Natural killer cell treated with Interleukin-12 subunit alpha and Interleukin-12 subunit beta and Interleukin-15 and Interleukin-18, amount 100 ng/mL, for 72 hours (primary cell): Measurements from ENCODE around the gene TPST2. TPM values are rescaled to one million over a fixed set of nuclear protein-coding genes. Genes with fewer than 3 reads are reported as not detected.
A peak's percentile ranks its signal among the peaks of the same experiment; 100 is the strongest.

Experiments used
- ATAC-seq, 2 donors: fragments of 150-1000 bp; cut with Tn5 transposase in 1 of 2; sonication (Bioruptor Pico), chemical (Tn5 transposase) in 1 of 2; 2 replicates each; pipeline ENCODE4 v1.10.0; 2021
- DNase-seq: peaks from one replicate; pipeline ENCODE4 v3.0.0; 2022; ENCODE audit warnings: low spot score
- H3K27ac Mint-ChIP-seq, 2 donors: 1 replicate in 1 of 2; 2 replicates in 1 of 2; pipeline ENCODE4 v1.8.0; 2022; ENCODE audit warnings: mixed read lengths in 2 of 2, mild to moderate bottlenecking in 1 of 2, moderate library complexity in 1 of 2
- H3K27me3 Mint-ChIP-seq, 2 donors: 1 replicate in 1 of 2; 2 replicates in 1 of 2; pipeline ENCODE4 v1.8.0; 2022; ENCODE audit warnings: mixed read lengths in 2 of 2
- H3K36me3 Mint-ChIP-seq: one replicate; pipeline ENCODE4 v1.8.0; 2022; ENCODE audit warnings: mixed read lengths
- H3K4me1 Mint-ChIP-seq, 2 donors: 1 replicate in 1 of 2; 2 replicates in 1 of 2; pipeline ENCODE4 v1.8.0; 2022; ENCODE audit warnings: low read depth in 2 of 2, mixed read lengths in 2 of 2, mild to moderate bottlenecking in 1 of 2
- H3K4me3 Mint-ChIP-seq: one replicate; pipeline ENCODE4 v1.8.0; 2022; ENCODE audit warnings: mixed read lengths
- H3K9me3 Mint-ChIP-seq: 2 replicates; pipeline ENCODE4 v1.8.0; 2022; ENCODE audit warnings: mixed read lengths
- total RNA-seq, 2 donors: library from RNA; stranded (reverse); gene quantifications; one replicate each; pipeline ENCODE4 v1.2.3, GENCODE V29; 2022

Gene TPST2
- total RNA-seq, 2 donors from 2014 or later, result 43.1 to 43.6 TPM

- DNase-seq, result no peak
- no peaks in the 10 kb centered on the region for H3K9me3 Mint-ChIP-seq
- H3K27ac Mint-ChIP-seq, result no peak overlapping the region
- H3K4me1 Mint-ChIP-seq, result peaks cover 0 to 9% of the 10 kb centered on the region in 2 donors
- H3K27me3 Mint-ChIP-seq, result no peaks in the 10 kb centered on the region
- ATAC-seq, result no peak
- H3K4me3 Mint-ChIP-seq, result no peak overlapping the region
- peaks cover 21% of the 10 kb centered on the region for H3K36me3 Mint-ChIP-seq
Observed at GRCh38 chr22:26494506-26494905, 95.4 kb downstream of the TPST2 start.

GRCh38 chr22:26492220-26492619 is 97.7 kb downstream of the TPST2 start:
- no peaks in the 10 kb centered on the region for H3K27me3 Mint-ChIP-seq
- no peak for ATAC-seq
- H3K4me3 Mint-ChIP-seq, result no peak overlapping the region
- H3K9me3 Mint-ChIP-seq, result no peaks in the 10 kb centered on the region
- peaks cover 0 to 15% of the 10 kb centered on the region in 2 donors for H3K4me1 Mint-ChIP-seq
- DNase-seq, result no peak
- H3K27ac Mint-ChIP-seq, result no peak overlapping the region
- peaks cover 24% of the 10 kb centered on the region for H3K36me3 Mint-ChIP-seq

- H3K4me1 Mint-ChIP-seq, result peaks cover 9 to 22% of the 10 kb centered on the region in 2 donors
- H3K27ac Mint-ChIP-seq, result no peak overlapping the region
- peaks cover 18% of the 10 kb centered on the region for H3K36me3 Mint-ChIP-seq
- H3K4me3 Mint-ChIP-seq, result no peak overlapping the region
- ATAC-seq (no peak), DNase-seq (no peak)
- no peaks in the 10 kb centered on the region for H3K27me3 Mint-ChIP-seq
- no peaks in the 10 kb centered on the region for H3K9me3 Mint-ChIP-seq
Observed at GRCh38 chr22:26489447-26490036, 100.4 kb downstream of the TPST2 start.

- no peak for ATAC-seq
- H3K27ac Mint-ChIP-seq, result no peak overlapping the region
Observed at GRCh38 chr22:26487996-26488395, 101.9 kb downstream of the TPST2 start.

GRCh38 chr22:26486394-26486793 is 103.5 kb downstream of the TPST2 start:
- Mint-ChIP-seq H3K4me3 (peak overlapping the region; percentile 15), H3K4me1 (peaks cover 34 to 37% of the 10 kb centered on the region in 2 donors), H3K9me3 (no peaks in the 10 kb centered on the region), H3K27me3 (no peaks in the 10 kb centered on the region), H3K36me3 (peaks cover 16% of the 10 kb centered on the region), H3K27ac (peak overlapping the region in 1 of 2 donors; percentile 95)
- DNase-seq, result no peak
- ATAC-seq, result no peak

More at GRCh38 chr22:26487996-26488395, 101.9 kb downstream of the TPST2 start:
- peaks cover 18 to 22% of the 10 kb centered on the region in 2 donors for H3K4me1 Mint-ChIP-seq
- peaks cover 13% of the 10 kb centered on the region for H3K36me3 Mint-ChIP-seq
- H3K9me3 Mint-ChIP-seq, result no peaks in the 10 kb centered on the region
- DNase-seq, result no peak
- H3K27me3 Mint-ChIP-seq, result no peaks in the 10 kb centered on the region
- H3K4me3 Mint-ChIP-seq, result no peak overlapping the region

GRCh38 chr22:26485806-26486390 is 104.0 kb downstream of the TPST2 start:
- peaks cover 14% of the 10 kb centered on the region for H3K36me3 Mint-ChIP-seq
- no peaks in the 10 kb centered on the region for H3K27me3 Mint-ChIP-seq
- no peaks in the 10 kb centered on the region for H3K9me3 Mint-ChIP-seq
- ATAC-seq (no peak), DNase-seq (no peak)
- peak overlapping the region; percentile 64 for H3K4me3 Mint-ChIP-seq
- peaks cover 39 to 40% of the 10 kb centered on the region in 2 donors for H3K4me1 Mint-ChIP-seq
- peak overlapping the region; percentile 84 to 95 for H3K27ac Mint-ChIP-seq

GRCh38 chr22:26485013-26485412 is 104.9 kb downstream of the TPST2 start:
- DNase-seq (no peak), ATAC-seq (no peak)
- Mint-ChIP-seq H3K36me3 (peaks cover 11% of the 10 kb centered on the region), H3K9me3 (no peaks in the 10 kb centered on the region), H3K27me3 (no peaks in the 10 kb centered on the region), H3K27ac (peak overlapping the region; percentile 84 to 95), H3K4me1 (peaks cover 40 to 43% of the 10 kb centered on the region in 2 donors), H3K4me3 (peak overlapping the region; percentile 92)

- DNase-seq (no peak), ATAC-seq (no peak)
- H3K4me1 Mint-ChIP-seq, result peaks cover 47 to 48% of the 10 kb centered on the region in 2 donors
- peak overlapping the region; percentile 84 to 95 for H3K27ac Mint-ChIP-seq
- no peaks in the 10 kb centered on the region for H3K27me3 Mint-ChIP-seq
- H3K36me3 Mint-ChIP-seq, result peaks cover 10% of the 10 kb centered on the region
- H3K9me3 Mint-ChIP-seq, result no peaks in the 10 kb centered on the region
- peak overlapping the region; percentile 92 for H3K4me3 Mint-ChIP-seq
Observed at GRCh38 chr22:26484360-26484706, 105.6 kb downstream of the TPST2 start.

GRCh38 chr22:26483439-26484359 is 106.2 kb downstream of the TPST2 start, which contains the start of the genes HPS4 and SRRD:
Gene HPS4, minus strand, starts transcription at chr22:26483783. Its CDS starts 2,021 bp downstream, at chr22:26481762.
Gene SRRD, plus strand, starts transcription at chr22:26483877. Its CDS starts 14 bp downstream, at chr22:26483891.
- peak within 1 kb of the TSS; percentile 92 for H3K4me3 Mint-ChIP-seq
- peaks cover 4% of the 10 kb centered on the region for H3K36me3 Mint-ChIP-seq
- H3K27ac Mint-ChIP-seq, result peak within 1 kb of the TSS; percentile 84 to 95
- H3K27me3 Mint-ChIP-seq, result no peaks in the 10 kb centered on the region
- no peaks in the 10 kb centered on the region for H3K9me3 Mint-ChIP-seq
- DNase-seq (peak; percentile 94), ATAC-seq (peak; percentile 93 to 96)
- H3K4me1 Mint-ChIP-seq, result peaks cover 44 to 50% of the 10 kb centered on the region in 2 donors

- Mint-ChIP-seq H3K4me1 (peaks cover 45 to 52% of the 10 kb centered on the region in 2 donors), H3K27me3 (no peaks in the 10 kb centered on the region), H3K9me3 (no peaks in the 10 kb centered on the region), H3K4me3 (peak overlapping the region; percentile 92), H3K36me3 (peaks cover 4% of the 10 kb centered on the region), H3K27ac (peak overlapping the region; percentile 84 to 95)
- DNase-seq (no peak), ATAC-seq (no peak)
Observed at GRCh38 chr22:26483043-26483438, 106.9 kb downstream of the TPST2 start.

- Mint-ChIP-seq H3K4me3 (peak overlapping the region; percentile 92), H3K27me3 (no peaks in the 10 kb centered on the region), H3K4me1 (peaks cover 53 to 60% of the 10 kb centered on the region in 2 donors), H3K27ac (peak overlapping the region; percentile 84 to 95), H3K36me3 (peaks cover 10% of the 10 kb centered on the region), H3K9me3 (no peaks in the 10 kb centered on the region)
- ATAC-seq (no peak), DNase-seq (no peak)
Observed at GRCh38 chr22:26482161-26482560, 107.8 kb downstream of the TPST2 start.

- no peak for DNase-seq
- H3K4me3 Mint-ChIP-seq, result peak overlapping the region; percentile 92
Observed at GRCh38 chr22:26481694-26482093, 108.2 kb downstream of the TPST2 start.

GRCh38 chr22:26481112-26481693 is 108.7 kb downstream of the TPST2 start:
- no peak for DNase-seq

More at GRCh38 chr22:26481694-26482093, 108.2 kb downstream of the TPST2 start:
- peaks cover 10% of the 10 kb centered on the region for H3K36me3 Mint-ChIP-seq
- no peak for ATAC-seq
- H3K27me3 Mint-ChIP-seq, result no peaks in the 10 kb centered on the region
- H3K27ac Mint-ChIP-seq, result peak overlapping the region; percentile 84 to 95
- no peaks in the 10 kb centered on the region for H3K9me3 Mint-ChIP-seq
- H3K4me1 Mint-ChIP-seq, result peaks cover 56 to 65% of the 10 kb centered on the region in 2 donors

More at GRCh38 chr22:26481112-26481693, 108.7 kb downstream of the TPST2 start:
- no peak for ATAC-seq
- H3K27ac Mint-ChIP-seq, result peak overlapping the region; percentile 84 to 95
- peak overlapping the region; percentile 92 for H3K4me3 Mint-ChIP-seq
- H3K4me1 Mint-ChIP-seq, result peaks cover 59 to 69% of the 10 kb centered on the region in 2 donors
- H3K27me3 Mint-ChIP-seq, result no peaks in the 10 kb centered on the region
- no peaks in the 10 kb centered on the region for H3K9me3 Mint-ChIP-seq
- H3K36me3 Mint-ChIP-seq, result peaks cover 10% of the 10 kb centered on the region
